ENCODE results near the gene R3HDM4.
"Not testable (repeated sequence)": the region's sequence is repeated elsewhere in the genome, so short reads cannot be mapped to it uniquely, and the experiment has no call there.

Gene R3HDM4

GRCh38 chr19:892243-892893 lies 20.7 kb downstream of the R3HDM4 start:
- no peak for DNase-seq (ENCODE audit: low spot score)

GRCh38 chr19:891421-892200 lies 21.4 kb downstream of the R3HDM4 start:
- DNase-seq (ENCODE audit: low spot score): not testable (repeated sequence)

DNA sequence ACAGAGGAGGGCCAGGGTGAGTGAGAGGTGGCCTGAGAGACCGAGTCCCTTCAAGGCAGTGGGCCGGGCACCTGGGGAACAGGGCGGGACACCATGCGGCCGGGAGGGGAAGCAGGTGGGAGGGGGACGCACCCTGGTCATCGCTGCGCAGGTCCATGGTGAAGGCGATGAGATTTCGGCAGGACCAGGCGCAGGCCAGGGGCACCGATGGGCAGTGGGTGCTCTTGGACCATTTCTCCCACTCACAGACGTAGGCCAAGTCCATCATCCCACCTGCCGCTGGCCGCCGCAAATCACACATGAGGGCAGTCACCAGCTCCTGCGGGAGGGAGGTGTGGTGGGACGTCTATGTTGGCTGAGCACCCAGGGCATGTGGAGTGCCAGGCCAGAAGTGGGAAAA lies 22.2 kb downstream of the R3HDM4 start:
- no peak for DNase-seq (ENCODE audit: low spot score)

DNA sequence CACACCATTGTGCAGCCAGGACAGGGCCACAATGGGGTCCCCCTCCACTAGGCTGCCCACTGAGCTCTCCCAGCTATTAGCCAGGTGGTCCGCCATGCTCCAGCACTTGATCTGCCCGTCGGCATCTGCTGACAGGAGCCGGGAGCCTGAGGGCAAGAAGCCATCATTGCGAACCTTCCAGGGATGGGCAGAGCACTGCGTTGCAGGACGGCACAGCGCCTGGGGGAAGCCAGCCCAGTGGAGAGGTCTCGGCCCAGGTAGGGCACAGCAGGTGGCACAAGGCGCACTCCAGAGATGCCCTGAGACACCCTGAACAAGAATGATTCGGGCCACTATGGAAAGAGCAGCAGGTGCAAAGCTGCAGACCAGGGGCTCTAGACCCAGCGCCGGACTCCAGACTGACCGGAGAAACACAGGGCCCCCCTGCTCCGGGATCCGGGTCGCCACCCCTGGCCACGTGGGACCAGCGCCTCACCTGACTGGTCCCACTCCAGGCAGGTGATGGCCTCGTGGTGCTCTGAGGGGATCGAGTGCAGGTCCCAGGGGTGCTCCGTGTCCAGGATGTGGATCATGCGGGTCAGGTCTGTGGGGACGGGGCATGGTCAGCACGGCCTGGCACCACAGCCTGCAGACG lies 23.2 kb downstream of the R3HDM4 start:
- DNase-seq (ENCODE audit: low spot score): no peak

DNA sequence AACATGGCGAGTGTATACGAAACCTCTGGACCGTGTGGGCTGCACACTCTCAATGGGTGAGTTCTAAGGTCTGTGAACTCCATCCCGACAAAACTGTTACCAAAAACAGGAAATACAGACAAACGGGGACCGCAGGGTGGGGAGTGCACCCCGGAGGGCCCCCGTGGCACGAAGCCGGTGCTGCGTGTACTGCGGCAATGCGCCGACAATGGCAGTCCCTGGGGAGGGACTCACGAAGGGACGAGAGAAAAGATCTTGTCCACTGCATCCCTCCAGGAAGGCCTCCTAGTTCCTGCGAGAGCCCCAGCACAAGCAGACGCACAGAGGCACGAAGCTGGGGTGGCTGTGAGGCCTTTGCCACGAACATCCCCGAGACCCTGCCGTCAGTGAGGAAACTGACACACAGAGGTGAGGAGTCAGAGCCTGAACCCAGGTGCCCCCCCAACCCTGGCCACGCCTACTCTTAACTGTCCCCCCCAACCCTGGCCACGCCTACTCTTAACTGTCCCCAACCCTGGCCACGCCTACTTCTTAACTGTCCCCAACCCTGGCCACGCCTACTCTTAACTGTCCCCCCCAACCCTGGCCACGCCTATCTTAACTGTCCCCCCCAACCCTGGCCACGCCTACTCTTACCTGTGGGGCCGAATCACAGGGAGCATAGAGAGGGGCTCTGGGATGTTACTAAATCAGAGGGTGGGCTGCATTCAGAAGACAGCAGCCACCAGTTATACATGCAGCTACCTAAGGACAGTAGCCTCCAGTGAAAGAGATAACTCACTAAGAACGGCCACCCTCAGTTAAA lies 24.2 kb downstream of the R3HDM4 start:
- no peak for DNase-seq (ENCODE audit: low spot score)

- DNase-seq (ENCODE audit: low spot score): no peak
These were observed 25.4 kb downstream of the R3HDM4 start for GRCh38 chr19:887599-887998.

GRCh38 chr19:887072-887471 lies 25.9 kb downstream of the R3HDM4 start:
- DNase-seq (ENCODE audit: low spot score): no peak

- no peak for DNase-seq (ENCODE audit: low spot score)
These were observed 27.3 kb downstream of the R3HDM4 start for GRCh38 chr19:885536-886224.

DNA sequence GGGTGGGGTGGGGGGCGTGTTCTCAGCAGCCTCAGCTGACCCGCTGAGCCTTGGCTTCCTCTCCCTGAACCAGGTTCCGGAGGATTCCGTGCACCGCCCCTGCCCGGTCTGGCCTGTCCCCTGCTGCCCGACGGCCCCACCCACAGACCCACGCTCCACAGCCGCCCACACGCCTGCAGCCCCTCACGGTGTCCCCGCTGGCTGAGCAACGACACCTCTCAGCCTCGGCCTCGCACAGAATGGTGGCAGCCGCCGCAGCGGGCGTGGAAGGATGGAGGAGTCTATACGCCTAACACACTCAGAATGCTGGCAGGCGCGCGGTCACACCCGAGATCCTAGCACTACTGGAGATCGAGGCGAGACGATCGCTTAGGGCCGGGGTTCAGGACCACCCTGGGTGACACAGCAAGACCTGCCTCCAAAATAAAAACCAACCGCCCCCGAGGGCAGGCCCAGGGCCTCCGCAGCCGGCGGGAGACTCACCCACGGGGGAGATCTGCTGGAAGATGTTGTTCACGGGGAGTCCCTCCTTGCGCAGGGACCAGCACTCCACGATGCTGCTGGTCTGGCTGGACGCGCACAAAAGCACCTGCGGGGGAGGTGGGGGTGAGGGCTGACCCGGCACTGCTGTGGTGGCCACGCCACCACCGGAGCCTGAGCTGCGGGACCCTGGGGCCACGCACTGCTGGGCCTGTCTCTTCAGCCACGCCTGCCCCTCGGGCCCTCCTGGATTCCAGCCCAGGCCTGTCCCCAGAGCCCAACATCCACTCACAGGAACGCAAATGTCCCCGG lies 28.4 kb downstream of the R3HDM4 start:
- no peak for DNase-seq (ENCODE audit: low spot score)

DNA sequence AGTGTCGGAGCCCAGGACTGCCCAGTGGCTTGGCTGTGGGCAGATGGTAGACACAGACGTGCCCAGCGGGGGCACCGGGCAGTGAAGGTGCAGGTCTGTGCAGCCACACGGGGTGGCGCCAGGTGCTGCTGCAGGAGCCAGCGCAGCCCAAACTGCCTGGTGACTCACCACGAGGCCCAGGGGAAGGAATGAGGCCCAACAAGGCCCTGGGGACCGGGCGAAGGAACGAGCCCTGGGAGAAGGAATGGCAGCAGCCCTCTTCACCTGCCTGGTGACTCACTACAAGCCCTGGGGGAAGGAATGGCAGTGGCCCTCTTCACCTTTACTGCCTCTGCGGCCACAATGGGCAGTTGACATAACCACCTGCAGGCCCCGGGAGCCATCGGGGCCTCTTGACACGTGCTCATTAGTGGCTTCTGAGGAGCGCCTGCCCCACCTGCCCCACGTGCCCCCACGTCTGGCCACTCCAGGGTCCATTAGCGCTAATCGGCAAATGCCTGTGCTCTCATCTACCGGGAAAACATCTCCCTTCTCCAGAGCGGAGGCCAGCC lies 29.3 kb downstream of the R3HDM4 start:
- no peak for DNase-seq (ENCODE audit: low spot score)

DNA sequence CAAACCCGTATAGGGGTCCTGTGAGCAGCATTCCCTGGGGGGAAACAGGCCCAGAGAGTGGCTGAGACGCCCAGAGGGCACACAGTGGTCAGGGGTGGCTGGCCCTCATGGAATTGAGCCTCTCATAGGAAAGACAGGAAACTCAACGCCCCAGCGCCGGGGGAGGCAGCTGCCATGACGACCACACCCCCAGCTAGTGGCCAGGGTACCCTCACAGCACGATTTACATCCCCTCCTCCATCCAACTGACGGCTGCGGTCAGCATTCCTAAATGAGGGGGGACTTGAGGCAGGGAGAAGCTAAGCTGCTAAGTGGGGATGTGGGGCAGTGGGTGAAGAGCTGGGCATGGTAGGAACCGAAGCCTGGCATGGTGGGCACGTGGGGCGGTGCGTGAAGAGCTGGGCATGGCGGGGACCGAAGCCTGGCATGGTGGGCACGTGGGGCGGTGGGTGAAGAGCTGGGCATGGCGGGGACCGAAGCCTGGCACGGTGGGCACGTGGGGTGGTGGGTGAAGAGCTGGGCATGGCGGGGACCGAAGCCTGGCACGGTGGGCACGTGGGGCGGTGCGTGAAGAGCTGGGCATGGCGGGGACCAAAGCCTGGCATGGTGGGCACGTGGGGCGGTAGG lies 30.0 kb downstream of the R3HDM4 start:
- no peak for DNase-seq (ENCODE audit: low spot score)

DNA sequence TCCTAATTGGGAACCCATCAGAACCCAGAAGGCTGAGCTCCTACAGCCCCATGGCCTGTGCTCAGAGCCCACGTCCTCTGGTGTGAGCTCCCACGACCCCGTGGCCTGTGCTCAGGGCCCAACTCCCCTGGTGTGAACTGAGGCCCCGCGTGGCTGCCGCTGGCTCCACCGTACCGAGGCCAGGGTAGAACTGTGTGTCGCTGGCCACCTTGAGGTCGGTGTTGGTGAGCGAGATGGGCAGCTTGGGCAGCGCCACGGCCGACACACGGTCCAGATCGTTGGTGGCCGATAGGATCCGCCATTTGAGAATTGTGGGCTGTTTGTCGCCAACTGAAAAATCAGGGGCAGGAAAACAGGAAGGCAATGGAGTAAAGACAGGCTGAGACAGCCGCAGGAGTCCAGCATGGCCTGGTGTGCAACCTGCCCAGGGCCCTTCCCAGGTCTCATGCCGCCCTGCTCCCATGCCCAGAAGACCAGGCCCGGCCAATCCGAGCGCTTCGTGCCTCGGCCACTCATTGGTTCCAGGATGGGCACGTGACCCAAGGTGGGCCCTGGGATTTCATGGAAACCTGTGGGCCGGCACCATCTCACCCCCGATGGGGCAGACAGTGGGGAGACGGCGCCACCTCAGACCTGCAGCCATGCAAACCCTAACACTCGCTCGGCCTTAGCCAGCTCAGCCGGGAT lies 31.5 kb downstream of the R3HDM4 start:
- DNase-seq (ENCODE audit: low spot score): no peak

DNA sequence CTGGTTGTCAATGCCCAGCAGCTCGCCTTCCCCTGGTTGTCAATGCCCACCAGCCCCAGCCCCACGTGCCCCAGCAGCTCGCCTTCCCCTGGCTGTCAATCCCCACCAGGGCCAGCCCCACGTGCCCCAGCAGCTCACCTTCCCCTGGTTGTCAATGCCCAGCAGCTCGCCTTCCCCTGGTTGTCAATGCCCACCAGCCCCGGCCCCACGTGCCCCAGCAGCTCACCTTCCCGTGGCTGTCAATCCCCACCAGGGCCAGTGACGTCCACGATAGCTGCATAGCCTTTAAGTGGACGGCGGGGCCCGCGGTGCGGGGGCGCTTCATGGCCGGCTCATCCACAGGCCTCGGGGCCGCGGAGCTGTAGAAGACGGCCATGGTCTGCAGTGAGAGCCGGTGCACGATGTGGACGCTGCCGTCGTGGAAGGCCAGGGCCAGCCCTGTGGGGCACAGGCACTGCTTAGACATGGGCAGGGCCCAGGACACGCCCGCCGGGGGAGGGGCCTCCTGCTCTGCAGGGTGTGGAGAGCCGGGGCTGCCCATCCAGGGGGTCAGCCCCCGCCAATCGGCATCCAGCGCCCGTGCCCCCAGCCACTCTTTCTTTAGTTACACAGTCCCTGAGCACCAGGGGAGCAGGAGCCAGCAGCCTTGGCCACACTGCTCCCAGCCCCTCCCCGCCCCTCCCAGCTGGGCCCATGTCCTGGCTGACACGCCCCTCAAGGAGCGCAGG lies 33.1 kb downstream of the R3HDM4 start:
- DNase-seq (ENCODE audit: low spot score): no peak

DNA sequence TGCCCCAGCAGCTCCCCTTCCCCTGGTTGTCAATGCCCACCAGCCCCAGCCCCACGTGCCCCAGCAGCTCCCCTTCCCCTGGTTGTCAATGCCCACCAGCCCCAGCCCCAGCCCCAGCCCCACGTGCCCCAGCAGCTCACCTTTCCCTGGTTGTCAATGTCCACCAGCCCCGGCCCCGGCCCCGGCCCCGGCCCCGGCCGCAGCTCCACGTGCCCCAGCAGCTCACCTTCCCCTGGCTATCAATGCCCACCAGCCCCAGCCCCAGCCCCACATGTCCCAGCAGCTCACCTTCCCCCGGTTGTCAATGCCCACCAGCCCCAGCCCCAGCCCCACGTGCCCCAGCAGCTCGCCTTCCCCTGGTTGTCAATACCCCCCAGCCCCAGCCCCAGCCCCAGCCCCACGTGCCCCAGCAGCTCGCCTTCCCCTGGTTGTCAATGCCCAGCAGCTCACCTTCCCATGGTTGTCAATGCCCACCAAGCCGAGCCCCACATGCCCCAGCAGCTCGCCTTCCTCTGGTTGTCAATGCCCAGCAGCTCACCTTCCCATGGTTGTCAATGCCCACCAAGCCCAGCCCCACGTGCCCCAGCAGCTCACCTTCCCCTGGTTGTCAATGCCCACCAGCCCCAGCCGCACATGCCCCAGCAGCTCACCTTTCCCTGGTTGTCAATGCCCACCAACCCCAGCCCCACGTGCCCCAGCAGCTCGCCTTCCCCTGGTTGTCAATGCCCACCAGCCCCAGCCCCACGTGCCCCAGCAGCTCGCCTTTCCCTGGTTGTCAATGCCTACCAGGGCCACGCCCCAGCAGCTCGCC lies 34.1 kb downstream of the R3HDM4 start:
- not testable (repeated sequence) for DNase-seq (ENCODE audit: low spot score)

DNA sequence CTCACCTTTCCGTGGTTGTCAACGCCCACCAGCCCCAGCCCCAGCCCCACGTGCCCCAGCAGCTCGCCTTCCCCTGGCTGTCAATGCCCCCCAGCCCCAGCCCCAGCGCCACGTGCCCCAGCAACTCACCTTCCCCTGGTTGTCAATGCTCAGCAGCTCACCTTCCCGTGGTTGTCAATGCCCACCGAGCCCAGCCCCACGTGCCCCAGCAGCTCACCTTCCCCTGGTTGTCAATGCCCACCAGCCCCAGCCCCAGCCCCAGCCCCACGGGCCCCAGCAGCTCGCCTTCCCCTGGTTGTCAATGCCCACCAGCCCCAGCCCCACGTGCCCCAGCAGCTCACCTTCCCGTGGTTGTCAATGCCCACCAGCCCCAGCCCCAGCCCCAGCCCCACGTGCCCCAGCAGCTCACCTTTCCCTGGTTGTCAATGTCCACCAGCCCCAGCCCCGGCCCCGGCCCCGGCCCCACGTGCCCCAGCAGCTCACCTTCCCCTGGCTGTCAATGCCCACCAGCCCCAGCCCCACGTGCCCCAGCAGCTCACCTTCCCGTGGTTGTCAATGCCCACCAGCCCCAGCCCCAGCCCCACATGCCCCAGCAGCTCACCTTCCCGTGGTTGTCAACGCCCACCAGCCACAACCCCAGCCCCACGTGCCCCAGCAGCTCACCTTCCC lies 34.9 kb downstream of the R3HDM4 start:
- DNase-seq (ENCODE audit: low spot score): not testable (repeated sequence)

- no peak for DNase-seq (ENCODE audit: low spot score)
These were observed 36.2 kb downstream of the R3HDM4 start for GRCh38 chr19:876780-877314.

DNA sequence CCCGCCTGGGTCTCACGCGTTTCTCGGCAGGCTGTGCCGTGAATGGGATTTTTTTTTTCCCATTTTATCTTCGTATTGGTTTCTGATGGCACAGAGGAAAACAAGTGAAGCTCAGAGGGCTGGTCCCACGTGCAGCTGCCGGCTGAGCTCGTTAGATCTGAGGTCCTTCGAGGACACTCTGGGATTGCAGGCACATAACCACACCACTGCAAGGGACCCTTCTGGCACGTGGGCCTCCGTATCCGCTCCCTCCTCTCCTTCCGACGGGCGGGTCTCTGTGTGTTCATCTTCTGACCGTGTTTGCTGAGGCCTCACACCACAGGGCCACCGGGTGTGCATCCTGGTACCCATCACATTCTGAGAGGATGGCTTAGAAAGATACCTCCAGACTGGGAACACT lies 36.9 kb downstream of the R3HDM4 start:
- no peak for DNase-seq (ENCODE audit: low spot score)

Measured in D341Med (cell line).